Thoracic aorta (tissue), 2 donors: ENCODE measurements around the gene EPN1. TPM values are rescaled to one million over a fixed set of nuclear protein-coding genes. Genes with fewer than 3 reads are reported as not detected.

ENCODE experiments used
- ATAC-seq: fragments of 150-250 bp; one replicate; pipeline ENCODE4 v1.8.0; 2017; ENCODE audit warnings: low read depth; ENCODE audit not compliant: insufficient number of reproducible peaks, low FRiP score
- DNase-seq: peaks from one replicate; pipeline ENCODE4 v3.0.0-alpha.2; 2020; ENCODE audit warnings: low spot score
- H3K27ac ChIP-seq, 2 donors: fragments of 200-600 bp; sonication (generic); 1 replicate in 1 of 2; 2 replicates in 1 of 2; pipeline ENCODE4 v1.5.1; 2016; ENCODE audit warnings: mild to moderate bottlenecking in 2 of 2, moderate library complexity in 2 of 2
- H3K27me3 ChIP-seq: fragments of 200-600 bp; sonication (generic); replicated peaks from 2 replicates; pipeline ENCODE4 v1.6.0; 2016; ENCODE audit warnings: mild to moderate bottlenecking; ENCODE audit not compliant: insufficient read depth
- H3K36me3 ChIP-seq: fragments of 200-600 bp; sonication (generic); one replicate; pipeline ENCODE4 v1.5.1; 2016
- H3K4me1 ChIP-seq, 2 donors: fragments of 200-600 bp; sonication (generic); 1 replicate in 1 of 2; 2 replicates in 1 of 2; pipeline versions ENCODE4 v1.5.1 to v1.6.0; 2016; ENCODE audit warnings: low read depth in 2 of 2, mild to moderate bottlenecking in 1 of 2; ENCODE audit not compliant: control insufficient read depth in 1 of 2
- H3K4me3 ChIP-seq: fragments of 200-600 bp; sonication (generic); 2 replicates; pipeline ENCODE4 v1.5.1; 2016; ENCODE audit warnings: mild to moderate bottlenecking
- H3K9me3 ChIP-seq: fragments of 200-600 bp; sonication (generic); 2 replicates; pipeline ENCODE4 v1.5.1; 2016
- CTCF ChIP-seq: fragments of 200-600 bp; sonication (generic); IDR thresholded peaks from one replicate; pipeline ENCODE4 v1.5.1; 2019; ENCODE audit warnings: antibody characterized with exemption
- total RNA-seq, 2 donors: library from RNA; depleted of rRNA; stranded (reverse); fragments of >200 nt; gene quantifications; one replicate each; pipeline versions ENCODE4 v1.1.0 to v1.2.3, GENCODE V29; 2016

EPN1 gene
- total RNA-seq, 2 donors from 2014 or later = 91.3 to 93.5 TPM

DNA sequence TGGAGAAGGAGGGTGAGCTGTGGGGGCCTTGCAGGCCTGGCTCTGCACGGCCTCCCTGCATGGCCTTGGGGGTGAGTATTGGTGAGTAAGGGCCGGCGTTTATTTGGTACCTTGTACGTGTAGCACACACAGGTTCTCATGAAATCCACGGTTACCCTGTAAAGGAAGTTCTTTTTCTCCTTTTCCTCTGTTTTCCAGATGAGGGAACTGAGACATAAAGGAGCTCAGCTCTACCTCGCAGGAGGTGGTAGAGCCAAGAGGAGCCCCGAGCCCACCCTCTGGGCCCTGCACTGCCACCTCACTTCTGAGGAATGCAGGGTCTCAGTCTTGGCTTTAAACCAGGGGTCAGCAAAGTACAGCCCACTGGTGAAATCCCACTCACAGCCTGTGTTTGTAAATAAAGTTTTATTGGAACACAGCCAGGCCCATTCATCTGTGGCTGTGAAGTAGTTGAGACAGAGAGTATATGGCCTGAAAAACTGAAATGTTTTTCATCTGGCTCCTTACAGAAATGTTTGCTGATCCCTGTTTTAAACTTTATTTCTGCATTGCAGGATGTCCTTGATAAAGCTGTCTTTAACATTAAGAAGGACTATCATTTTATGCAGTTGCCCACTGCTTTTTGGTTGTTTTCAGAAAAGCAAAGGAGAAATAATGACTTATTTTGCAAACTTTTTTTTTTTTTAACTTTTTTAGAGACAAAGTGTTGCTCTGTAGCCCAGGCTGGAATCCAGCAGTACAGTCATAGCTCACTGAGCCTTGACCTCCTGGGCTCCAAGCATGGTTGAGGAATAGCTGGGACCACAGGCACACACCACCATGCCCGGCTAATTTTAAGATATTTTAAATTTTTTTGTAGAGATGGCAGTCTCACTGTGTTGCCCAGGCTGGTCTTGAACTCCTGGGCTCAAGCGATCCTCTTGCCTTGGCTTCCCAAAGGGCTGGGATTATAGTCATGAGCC, 6.4 kb downstream of the EPN1 start:
- DNase-seq = no peak
- H3K4me1 ChIP-seq = peaks cover 16 to 31% of the 10 kb centered on the region in 2 donors
- H3K4me3 ChIP-seq = no peak overlapping the region
- H3K27me3 ChIP-seq = no peaks in the 10 kb centered on the region
- H3K27ac ChIP-seq = no peak overlapping the region
- no peaks in the 10 kb centered on the region for H3K9me3 ChIP-seq
- no peak for TF ChIP-seq CTCF
- peaks cover 41% of the 10 kb centered on the region for H3K36me3 ChIP-seq
- ATAC-seq = no peak

GRCh38 chr19:55683449-55684261, 8.6 kb downstream of the EPN1 start:
- ATAC-seq = no peak
- H3K27ac ChIP-seq = no peak overlapping the region
- H3K9me3 ChIP-seq = no peaks in the 10 kb centered on the region
- DNase-seq = no peak
- H3K36me3 ChIP-seq = peaks cover 45% of the 10 kb centered on the region
- H3K4me3 ChIP-seq = no peak overlapping the region
- TF ChIP-seq CTCF = no peak
- H3K27me3 ChIP-seq = no peaks in the 10 kb centered on the region
- peaks cover 0 to 10% of the 10 kb centered on the region in 2 donors for H3K4me1 ChIP-seq

DNA sequence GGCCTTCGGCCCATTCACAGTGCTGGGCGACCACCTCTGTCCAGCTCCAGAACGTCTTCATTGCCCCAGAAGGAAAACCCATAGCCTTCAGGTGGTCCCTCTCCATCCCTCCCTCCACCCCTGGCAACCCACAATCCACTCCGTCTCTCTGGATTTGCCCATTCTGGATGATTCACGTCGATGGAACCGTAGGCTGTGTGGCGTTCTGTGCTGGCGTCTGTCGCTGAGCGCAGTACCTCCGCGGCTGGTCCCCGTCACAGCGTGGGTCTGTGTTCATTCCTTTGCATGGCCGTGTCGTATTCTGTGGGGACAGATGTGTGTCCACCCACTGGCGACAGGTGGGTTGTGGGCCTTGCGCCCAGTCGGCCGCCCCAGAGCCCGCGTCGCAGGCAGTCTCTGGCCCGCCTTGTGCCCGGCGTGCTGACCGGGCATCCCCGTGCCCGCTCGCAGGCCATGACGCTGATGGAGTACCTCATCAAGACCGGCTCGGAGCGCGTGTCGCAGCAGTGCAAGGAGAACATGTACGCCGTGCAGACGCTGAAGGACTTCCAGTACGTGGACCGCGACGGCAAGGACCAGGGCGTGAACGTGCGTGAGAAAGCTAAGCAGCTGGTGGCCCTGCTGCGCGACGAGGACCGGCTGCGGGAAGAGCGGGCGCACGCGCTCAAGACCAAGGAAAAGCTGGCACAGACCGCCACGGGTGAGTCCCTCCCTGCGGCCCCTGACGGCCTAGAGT, 10.1 kb downstream of the EPN1 start:
- Histone ChIP-seq H3K36me3 (peaks cover 47% of the 10 kb centered on the region), H3K27me3 (no peaks in the 10 kb centered on the region), H3K9me3 (no peaks in the 10 kb centered on the region), H3K4me1 (no peaks in the 10 kb centered on the region), H3K4me3 (no peak overlapping the region), H3K27ac (no peak overlapping the region)
- TF ChIP-seq CTCF = no peak
- DNase-seq (no peak), ATAC-seq (no peak)

DNA sequence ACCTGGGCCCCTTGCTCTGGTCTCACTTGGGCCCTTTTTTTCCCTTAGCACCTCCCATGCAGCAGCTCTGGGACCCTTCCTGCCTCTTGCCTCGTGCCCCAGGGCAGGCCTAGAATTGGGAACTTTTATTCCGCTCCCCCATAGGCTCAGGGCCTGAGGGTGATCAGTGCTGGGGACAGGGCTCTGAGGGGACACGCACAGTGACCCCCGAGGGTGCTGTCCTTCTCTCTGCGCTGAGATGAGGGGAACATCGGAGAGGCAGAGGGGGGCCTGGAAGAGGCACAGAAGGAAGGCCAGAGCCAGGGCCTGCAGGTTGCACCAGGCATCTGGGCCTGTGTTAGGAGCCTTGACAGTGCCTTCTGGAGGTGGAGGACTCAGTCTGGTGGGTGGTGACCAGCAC, 10.8 kb downstream of the EPN1 start:
- Histone ChIP-seq H3K36me3 (peaks cover 45% of the 10 kb centered on the region), H3K27ac (no peak overlapping the region), H3K4me1 (no peaks in the 10 kb centered on the region), H3K9me3 (no peaks in the 10 kb centered on the region), H3K4me3 (no peak overlapping the region), H3K27me3 (no peaks in the 10 kb centered on the region)
- DNase-seq (no peak), ATAC-seq (no peak)
- no peak for TF ChIP-seq CTCF
